ENCODE data around the gene PTPRD. TPM values are rescaled to one million over a fixed set of nuclear protein-coding genes. Genes with fewer than 3 reads are reported as not detected.

The PTPRD gene
- total RNA-seq, 1 experiment from 2014 or later = 32.5 TPM

DNA sequence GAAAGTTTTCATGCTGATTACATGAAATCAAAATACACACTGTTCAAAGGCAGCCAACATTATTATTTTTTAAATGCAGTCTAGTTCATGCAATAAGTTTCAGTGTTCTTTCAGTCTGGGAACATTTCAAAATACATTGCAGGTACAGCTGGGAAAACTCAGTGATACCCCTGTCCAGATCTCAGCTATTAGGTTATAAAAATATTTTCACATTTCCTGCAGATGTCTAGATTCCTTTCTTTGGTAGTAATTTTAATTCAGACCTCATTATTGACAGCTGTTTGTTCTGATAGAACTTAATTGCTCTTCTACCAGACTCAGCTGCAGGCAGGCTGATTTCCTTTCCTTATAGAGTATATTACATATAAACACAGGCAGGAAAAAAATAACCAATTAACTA is 2256.4 kb downstream of the PTPRD start:
- H3K23me2 ChIP-seq (ENCODE audit: insufficient read length, low read depth, low read length, poor library complexity, severe bottlenecking) = no peaks in the 10 kb centered on the region
- H3K56ac ChIP-seq (ENCODE audit: insufficient read length, low read depth, low read length) = no peak overlapping the region
- TF ChIP-seq, protein P1, sequence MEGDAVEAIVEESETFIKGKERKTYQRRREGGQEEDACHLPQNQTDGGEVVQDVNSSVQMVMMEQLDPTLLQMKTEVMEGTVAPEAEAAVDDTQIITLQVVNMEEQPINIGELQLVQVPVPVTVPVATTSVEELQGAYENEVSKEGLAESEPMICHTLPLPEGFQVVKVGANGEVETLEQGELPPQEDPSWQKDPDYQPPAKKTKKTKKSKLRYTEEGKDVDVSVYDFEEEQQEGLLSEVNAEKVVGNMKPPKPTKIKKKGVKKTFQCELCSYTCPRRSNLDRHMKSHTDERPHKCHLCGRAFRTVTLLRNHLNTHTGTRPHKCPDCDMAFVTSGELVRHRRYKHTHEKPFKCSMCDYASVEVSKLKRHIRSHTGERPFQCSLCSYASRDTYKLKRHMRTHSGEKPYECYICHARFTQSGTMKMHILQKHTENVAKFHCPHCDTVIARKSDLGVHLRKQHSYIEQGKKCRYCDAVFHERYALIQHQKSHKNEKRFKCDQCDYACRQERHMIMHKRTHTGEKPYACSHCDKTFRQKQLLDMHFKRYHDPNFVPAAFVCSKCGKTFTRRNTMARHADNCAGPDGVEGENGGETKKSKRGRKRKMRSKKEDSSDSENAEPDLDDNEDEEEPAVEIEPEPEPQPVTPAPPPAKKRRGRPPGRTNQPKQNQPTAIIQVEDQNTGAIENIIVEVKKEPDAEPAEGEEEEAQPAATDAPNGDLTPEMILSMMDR (conservative IDR thresholded peaks at IDR 0.05) = no peak
- no peak overlapping the region for H3K4me2 ChIP-seq (ENCODE audit: insufficient read depth, insufficient read length, low read length)
- no peak overlapping the region for H2AFZ ChIP-seq (ENCODE audit: low read length)
- Mint-ChIP-seq H3K27ac (no peak overlapping the region), H3K9me3 (no peaks in the 10 kb centered on the region; a peak in 1 of 5 replicates), H3K4me1 (no peaks in the 10 kb centered on the region), H3K27me3 (ENCODE audit: low read depth) (no peaks in the 10 kb centered on the region), H3K36me3 (ENCODE audit: insufficient read depth in 1 of 3, low read depth in 3 of 3) (no peaks in the 10 kb centered on the region; a peak in 2 of 7 replicates), H3K4me3 (no peak overlapping the region)
- no peak overlapping the region for H4K5ac ChIP-seq (ENCODE audit: insufficient read length, low read depth, low read length)
- no peak overlapping the region for H3K23ac ChIP-seq (ENCODE audit: insufficient read length, low read depth, low read length)
- H3K14ac ChIP-seq (ENCODE audit: insufficient read depth, low read length) = no peak overlapping the region
- H2BK5ac ChIP-seq (ENCODE audit: insufficient read length, low read length) = no peak overlapping the region
- no peak overlapping the region for H3K27ac ChIP-seq (ENCODE audit: insufficient read length, low read depth, low read length)
- H2BK15ac ChIP-seq (ENCODE audit: low read depth, low read length) = no peak overlapping the region
- H3K79me2 ChIP-seq (ENCODE audit: insufficient read depth, low read length) = no peaks in the 10 kb centered on the region
- no peaks in the 10 kb centered on the region for H4K20me1 ChIP-seq (ENCODE audit: control insufficient read depth, insufficient read depth, insufficient read length)
- no peak overlapping the region for H4K8ac ChIP-seq (replicated peaks; ENCODE audit: insufficient read length, low read depth, low read length)
- H2BK12ac ChIP-seq (ENCODE audit: insufficient read length, low read depth, low read length) = no peak overlapping the region
- H2BK20ac ChIP-seq (ENCODE audit: low read depth, low read length, poor library complexity, severe bottlenecking) = no peak overlapping the region
- H3T11ph ChIP-seq (ENCODE audit: low read length) = no peak overlapping the region
- H3K4me1 ChIP-seq (ENCODE audit: insufficient read depth, low read length) = no peaks in the 10 kb centered on the region
- no peak overlapping the region for H4K91ac ChIP-seq (ENCODE audit: insufficient read length, low read depth, low read length)
- no peak overlapping the region for H2AK5ac ChIP-seq (ENCODE audit: insufficient read length, low read length)
- no peak overlapping the region for H3K9ac ChIP-seq (ENCODE audit: extremely low read depth, insufficient read length, low read length)
- no peak overlapping the region for H3K4ac ChIP-seq (ENCODE audit: low read depth, low read length)
- no peaks in the 10 kb centered on the region for H3K79me1 ChIP-seq (ENCODE audit: insufficient read depth, low read depth, low read length, poor library complexity, severe bottlenecking)
- H3K9me3 ChIP-seq (ENCODE audit: control insufficient read depth, low read depth, low read length) = no peaks in the 10 kb centered on the region
- no peak overlapping the region for H3K18ac ChIP-seq (ENCODE audit: insufficient read length, low read depth, low read length)
- no peak for DNase-seq
- no peak overlapping the region for H2BK120ac ChIP-seq (ENCODE audit: low read depth, low read length, poor library complexity, severe bottlenecking)
- no peaks in the 10 kb centered on the region for H3K27me3 ChIP-seq (ENCODE audit: insufficient read depth, low read length)

Data from H9 (cell line).